Inferior parietal cortex (tissue), 1 donor: ENCODE results near the gene TMEM115.
"Not testable (repeated sequence)": the region's sequence is repeated elsewhere in the genome, so short reads cannot be mapped to it uniquely, and the experiment has no call there.

Experiments
- DNase-seq: peaks from one replicate; pipeline ENCODE4 v3.0.0-alpha.2; 2016; ENCODE audit errors: extremely low spot score

TMEM115 gene

DNA sequence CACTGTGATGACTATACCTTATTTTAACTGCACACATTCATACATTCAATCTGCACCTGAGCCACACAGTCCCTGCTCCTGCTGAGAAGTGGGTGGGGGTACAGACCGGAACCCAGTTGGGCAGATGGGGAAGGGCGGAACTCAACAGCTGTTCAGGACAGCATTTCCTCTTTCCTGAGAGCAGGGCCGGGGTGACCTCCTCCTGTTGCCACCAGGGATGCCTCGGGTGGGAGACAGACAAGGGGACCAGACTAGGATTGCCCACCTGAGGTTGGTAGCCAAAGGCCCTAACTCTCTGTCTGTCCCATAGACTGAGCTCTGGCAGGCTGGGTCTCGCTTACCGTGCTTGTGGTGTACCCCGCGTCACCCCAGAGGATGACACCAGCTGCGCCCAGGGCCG is 40.7 kb downstream of the TMEM115 start:
- no peak for DNase-seq

DNA sequence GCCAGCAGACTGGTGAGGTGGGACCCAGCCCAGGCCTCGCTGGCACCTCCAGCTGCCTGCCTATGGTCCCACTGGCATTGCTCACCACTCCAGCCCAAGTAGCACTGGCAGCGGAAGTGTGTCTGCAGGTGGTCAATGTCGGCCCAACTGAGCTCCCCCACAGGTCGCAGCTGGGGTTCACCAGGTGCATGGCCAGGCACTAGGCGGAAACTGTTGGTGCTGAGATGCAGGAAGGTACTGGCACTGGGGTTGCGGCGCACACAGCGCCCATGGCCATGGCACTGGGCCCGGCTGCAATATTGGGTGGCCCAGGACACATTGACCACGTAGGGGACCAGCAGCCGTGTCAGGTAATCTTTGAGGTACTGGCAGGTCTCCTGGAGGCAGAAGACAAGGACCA is 41.2 kb downstream of the TMEM115 start:
- DNase-seq = no peak

DNA sequence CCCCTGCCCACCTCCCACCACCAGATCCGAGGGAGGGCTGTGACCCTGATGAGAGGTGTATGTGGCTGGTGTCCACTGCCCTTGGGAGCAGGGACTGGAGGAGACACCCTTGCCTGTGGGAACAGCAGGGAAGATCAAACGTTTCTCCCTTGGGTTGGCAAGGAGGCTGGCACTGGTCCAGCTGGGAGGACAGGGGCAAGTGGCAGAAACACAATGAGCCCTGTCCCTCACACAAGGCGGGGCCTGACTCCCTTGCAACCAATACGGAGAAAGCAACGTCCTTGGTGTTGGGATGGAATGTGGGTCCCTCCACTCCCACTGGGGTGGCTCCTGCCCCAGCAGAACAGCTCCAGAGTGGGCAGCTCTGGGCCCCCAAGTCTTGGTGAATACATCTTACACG is 42.0 kb downstream of the TMEM115 start:
- DNase-seq = no peak

DNA sequence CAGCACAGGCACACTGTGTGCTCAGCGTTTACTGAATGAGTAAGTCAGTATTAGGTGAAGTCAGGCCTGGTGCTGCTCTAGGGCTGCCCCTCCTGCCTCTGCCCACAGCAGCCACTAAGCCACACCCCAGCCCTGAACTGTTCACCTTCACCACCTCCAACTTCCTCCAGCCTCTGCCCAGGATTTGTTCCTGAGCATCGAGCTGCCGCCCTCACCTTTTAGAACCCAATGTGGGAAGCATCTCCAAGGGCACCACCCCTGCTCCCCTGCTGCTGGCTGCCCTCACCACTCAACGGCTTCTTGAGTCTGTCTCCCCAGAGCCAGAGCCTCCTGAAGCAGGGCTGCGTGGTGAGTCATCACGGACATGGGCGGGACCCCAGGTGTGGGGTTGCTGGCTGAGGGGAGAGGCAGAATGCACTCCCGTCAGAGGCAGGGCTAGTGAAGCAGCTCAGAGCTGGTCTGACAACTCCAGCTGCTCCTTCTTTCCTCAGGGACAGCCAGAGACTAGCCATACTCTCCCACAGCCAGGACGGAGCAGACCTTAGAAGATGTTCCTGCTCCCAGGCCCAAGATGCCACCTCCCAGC is 42.6 kb downstream of the TMEM115 start:
- no peak for DNase-seq

DNA sequence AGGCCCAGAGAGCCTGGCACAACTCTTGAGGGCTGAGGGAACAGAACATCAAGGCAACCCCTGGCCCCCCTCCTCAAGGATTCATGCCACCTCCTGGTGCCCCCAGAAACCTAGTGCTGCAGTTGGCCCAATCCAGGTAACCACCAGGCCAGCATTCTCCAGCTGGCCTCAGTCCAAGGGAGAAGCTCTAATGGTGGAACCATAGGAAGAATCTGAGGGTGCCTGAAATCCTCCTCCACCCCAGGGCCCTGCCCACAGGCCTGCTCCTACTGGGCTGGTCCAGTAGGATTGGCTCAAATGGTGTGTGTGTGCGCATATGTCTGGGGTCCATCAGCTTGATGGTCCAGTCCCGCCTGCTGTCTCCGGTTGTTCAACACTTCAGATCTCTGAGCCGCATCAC is 44.5 kb downstream of the TMEM115 start:
- DNase-seq = no peak

DNA sequence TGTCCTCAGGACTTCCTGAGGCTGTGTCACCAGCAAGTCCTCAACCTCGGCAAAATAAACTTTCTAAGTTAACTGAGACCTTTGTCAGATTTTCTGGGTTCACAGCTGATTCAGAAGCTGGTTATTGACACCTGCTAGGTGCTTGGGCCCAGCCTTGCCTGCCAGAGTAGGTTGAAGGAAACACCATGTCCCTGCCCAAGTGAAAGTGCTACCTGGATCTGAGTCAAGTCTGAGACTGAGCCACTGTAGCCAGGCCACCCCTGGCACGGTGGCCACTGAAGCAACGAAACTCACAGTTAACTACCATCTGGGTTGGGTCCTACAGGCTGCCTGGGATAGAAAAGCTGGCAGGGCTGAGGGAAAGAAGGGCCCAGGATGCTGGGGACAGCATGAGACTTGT is 45.0 kb downstream of the TMEM115 start:
- no peak for DNase-seq

DNA sequence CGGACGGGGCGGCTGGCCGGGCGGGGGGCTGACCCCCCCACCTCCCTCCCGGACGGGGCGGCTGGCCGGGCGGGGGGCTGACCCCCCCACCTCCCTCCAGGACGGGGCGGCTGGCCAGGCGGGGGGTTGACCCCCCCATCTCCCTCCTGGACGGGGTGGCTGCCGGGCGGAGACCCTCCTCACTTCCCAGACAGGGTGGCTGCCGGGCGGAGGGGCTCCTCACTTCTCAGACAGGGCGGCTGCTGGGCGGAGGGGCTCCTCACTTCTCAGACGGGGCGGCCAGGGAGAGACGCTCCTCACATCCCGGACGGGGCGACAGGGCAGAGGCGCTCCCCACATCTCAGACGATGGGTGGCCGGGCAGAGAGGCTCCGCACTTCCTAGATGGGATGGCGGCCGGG is 47.3 kb downstream of the TMEM115 start:
- DNase-seq = not testable (repeated sequence)
